D721Med (cell line): ENCODE data around the gene FREM1.

ENCODE experiments used
- DNase-seq: peaks from one replicate; pipeline ENCODE4 v3.0.0; 2011; ENCODE audit warnings: low spot score; ENCODE audit not compliant: insufficient read length
- FAIRE-seq: peaks from 2 replicates; lab custom pipeline; 2011; peaks lifted over from hg19 to GRCh38; lab: Jason Lieb, UNC
- TF ChIP-seq, protein P1 (sequence below): IDR thresholded peaks from 2 replicates; pipeline ENCODE4 v1.5.1; 2012; ENCODE audit warnings: mild to moderate bottlenecking, control low read depth; ENCODE audit not compliant: insufficient read depth; ENCODE audit errors: missing control alignments

FREM1 gene

GRCh38 chr9:14909601-14909960 lies 647 bp downstream of the FREM1 start:
- TF ChIP-seq, protein P1, sequence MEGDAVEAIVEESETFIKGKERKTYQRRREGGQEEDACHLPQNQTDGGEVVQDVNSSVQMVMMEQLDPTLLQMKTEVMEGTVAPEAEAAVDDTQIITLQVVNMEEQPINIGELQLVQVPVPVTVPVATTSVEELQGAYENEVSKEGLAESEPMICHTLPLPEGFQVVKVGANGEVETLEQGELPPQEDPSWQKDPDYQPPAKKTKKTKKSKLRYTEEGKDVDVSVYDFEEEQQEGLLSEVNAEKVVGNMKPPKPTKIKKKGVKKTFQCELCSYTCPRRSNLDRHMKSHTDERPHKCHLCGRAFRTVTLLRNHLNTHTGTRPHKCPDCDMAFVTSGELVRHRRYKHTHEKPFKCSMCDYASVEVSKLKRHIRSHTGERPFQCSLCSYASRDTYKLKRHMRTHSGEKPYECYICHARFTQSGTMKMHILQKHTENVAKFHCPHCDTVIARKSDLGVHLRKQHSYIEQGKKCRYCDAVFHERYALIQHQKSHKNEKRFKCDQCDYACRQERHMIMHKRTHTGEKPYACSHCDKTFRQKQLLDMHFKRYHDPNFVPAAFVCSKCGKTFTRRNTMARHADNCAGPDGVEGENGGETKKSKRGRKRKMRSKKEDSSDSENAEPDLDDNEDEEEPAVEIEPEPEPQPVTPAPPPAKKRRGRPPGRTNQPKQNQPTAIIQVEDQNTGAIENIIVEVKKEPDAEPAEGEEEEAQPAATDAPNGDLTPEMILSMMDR: no peak

DNA sequence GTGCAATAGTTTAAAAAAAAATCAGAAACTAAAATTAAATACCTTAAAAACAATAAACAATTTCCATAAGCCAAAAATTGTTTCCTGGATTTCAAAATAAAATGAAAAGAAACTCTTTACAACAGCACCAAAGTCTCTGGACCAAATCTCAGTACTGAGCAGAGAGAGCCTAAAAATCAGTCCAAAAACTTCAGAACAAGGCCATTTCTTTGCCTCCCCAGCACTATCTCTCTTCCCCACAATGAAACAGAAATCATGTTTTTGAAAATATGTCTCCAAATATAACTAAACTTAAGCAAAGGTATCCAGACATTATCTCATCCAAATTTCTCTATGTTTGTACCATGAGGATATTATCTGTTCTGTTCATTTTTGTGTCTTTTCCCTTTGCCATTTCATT lies 1.0 kb downstream of the FREM1 start:
- FAIRE-seq: no peak
- TF ChIP-seq, protein P1: no peak
- no peak for DNase-seq

More at GRCh38 chr9:14909601-14909960, 647 bp downstream of the FREM1 start:
- DNase-seq (no peak), FAIRE-seq (no peak)

GRCh38 chr9:14908295-14909180 lies 1.7 kb downstream of the FREM1 start:
- no peak for DNase-seq
- TF ChIP-seq, protein P1: no peak
- no peak for FAIRE-seq

- TF ChIP-seq, protein P1: no peak
- no peak for DNase-seq
- no peak for FAIRE-seq
Measured at GRCh38 chr9:14907696-14908095, 2.5 kb downstream of the FREM1 start.

DNA sequence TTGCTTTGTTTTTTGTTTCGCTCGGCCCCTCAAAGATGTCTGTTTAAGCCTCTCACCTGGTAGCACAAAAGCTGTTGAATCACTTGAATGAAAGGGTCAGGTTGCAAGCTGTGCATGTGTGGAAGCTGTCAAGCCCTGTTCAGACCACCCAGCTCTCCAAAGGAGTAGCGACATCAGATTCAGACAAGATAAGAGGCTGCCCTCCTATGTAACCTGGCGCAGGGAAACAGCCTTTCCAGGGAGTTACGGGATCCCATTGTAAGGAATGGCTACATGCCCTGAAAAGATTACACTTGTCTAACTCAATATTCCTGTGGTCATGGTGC lies 2.9 kb downstream of the FREM1 start:
- TF ChIP-seq, protein P1: no peak
- no peak for FAIRE-seq
- DNase-seq: no peak

- no peak for DNase-seq
- TF ChIP-seq, protein P1: no peak
- FAIRE-seq: no peak
Measured at GRCh38 chr9:14906644-14907359, 3.4 kb downstream of the FREM1 start.

DNA sequence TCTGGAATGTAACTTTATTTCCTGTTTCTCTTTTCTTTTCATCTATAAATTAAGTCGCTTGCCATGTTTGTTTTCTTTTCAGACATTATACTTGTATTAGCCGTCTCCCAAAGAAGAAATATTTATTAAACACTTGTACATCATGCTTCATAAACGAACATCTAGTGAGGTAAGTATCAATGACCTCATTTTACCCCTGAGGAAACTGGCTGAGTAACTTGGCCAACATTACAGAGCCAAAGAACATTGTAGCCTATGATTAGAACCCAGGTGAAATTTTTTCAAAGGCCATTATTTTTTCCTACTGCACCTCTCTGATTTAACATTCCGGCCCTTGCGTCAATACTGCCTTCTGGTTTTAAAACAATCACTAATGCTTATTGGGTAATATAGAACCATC lies 4.2 kb downstream of the FREM1 start:
- FAIRE-seq (no peak), DNase-seq (no peak)
- TF ChIP-seq, protein P1: no peak
